GM21528 (cell line): ENCODE data around the gene DBX2.
"Not testable (repeated sequence)": the region's sequence is repeated elsewhere in the genome, so short reads cannot be mapped to it uniquely, and the experiment has no call there.

Experiments used
- ATAC-seq: cut with Tn5 transposase; IDR thresholded peaks from one replicate; pipeline ENCODE4 v1.9.1; 2021; ENCODE audit warnings: mild to moderate bottlenecking, moderate library complexity; ENCODE audit not compliant: unreplicated experiment, low FRiP score

Gene DBX2

DNA sequence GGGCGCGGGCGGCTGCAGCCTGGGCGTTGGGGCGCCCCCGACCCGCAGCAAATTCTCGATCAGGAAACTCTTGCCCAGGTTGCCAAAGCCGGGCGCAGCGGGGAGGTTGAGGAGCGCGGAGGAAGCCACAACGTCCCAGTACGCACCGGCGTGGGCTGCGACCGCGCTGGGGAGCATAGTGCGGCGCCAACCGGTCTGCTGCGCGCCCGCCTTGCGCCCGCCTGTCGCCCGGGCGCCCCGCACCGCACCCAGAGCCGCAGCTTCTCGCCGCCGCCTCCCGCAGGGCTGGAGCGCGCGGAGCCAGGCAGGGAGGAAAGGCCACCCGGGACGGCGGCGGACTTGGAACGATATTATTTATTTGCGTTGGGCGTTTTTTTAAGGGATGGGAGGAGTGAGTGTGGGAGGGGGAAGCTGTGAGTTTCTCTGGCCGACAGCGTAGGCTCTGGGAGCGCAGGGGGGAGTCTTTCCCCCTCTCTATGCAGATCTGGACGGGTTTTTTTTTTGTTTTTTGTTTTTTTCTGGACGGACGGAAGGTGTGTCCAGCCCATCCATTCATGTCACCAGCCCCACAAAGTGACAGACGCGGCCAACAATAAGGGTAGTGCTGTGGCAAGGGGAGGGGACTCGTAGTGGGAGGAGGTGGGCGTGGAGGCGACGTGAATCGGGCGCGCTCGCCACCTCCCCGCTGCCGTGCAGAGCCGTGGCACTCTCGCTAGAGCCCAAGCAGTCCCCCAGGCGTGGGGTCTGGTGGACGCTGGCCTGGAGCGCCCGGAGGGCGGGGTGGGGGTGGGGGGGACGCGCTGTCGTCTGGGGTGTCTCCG lies at the start of gene DBX2:
Gene DBX2 (minus strand): TSS at position 349 of the 821 bp plus-strand sequence. CDS start 172 bp downstream, at position 177.
- ATAC-seq: no peak

DNA sequence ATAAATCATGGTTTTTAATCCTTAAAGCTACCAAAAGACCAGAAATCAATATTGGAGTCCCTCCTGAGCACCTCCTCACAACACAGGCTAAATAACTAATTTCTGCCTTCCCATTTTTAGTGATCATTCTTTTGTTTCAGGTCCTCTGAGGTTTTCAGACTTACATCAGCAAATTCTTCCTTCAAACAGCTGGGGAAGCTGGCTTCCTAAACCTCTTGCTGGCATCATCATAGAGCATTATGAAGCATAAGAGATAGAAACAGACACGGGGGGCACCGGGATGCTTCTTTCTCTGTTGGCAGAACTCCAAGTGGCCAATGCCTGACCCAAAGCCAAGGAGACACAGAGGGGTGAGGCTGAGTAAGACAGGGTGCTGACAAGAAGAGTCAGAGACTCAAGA lies 47.9 kb upstream of the DBX2 start:
- no peak for ATAC-seq

DNA sequence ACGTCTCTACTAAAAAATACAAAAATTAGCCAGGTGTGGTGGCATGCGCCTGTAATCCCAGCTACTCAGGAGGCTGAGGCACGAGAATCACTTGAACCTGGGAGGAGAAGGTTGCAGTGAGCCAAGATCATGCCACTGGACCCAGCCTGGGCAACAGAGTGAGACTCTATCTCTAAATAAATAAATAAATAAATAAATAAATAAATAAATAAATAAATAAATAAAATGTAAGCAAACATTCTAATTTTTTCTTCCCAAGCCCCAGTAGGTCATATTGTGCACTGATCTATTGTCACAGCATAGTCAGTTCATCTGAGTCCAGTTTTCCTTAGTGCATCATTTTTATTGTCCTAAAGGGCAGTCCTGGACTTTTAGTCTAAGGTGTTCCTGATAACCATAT lies 44.5 kb upstream of the DBX2 start:
- not testable (repeated sequence) for ATAC-seq

DNA sequence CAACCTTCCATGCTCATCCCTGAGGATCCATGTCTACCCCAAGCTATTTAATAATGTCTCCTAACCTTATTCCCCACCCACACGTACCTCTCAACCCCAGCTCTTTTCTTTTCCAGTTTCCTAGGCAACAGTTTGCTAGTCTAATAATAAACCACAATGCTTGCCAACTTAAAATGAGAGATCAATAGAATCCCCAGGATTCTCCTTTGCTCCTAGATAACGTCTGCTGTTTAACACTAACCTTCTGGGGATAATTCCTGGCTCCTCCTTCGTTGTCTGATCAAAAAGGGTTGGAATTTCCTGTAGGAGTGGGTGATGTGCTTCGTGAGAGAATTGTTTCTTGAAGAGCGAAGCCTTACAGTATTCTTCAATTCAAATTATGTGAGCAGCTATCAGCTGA lies 42.2 kb upstream of the DBX2 start:
- no peak for ATAC-seq

DNA sequence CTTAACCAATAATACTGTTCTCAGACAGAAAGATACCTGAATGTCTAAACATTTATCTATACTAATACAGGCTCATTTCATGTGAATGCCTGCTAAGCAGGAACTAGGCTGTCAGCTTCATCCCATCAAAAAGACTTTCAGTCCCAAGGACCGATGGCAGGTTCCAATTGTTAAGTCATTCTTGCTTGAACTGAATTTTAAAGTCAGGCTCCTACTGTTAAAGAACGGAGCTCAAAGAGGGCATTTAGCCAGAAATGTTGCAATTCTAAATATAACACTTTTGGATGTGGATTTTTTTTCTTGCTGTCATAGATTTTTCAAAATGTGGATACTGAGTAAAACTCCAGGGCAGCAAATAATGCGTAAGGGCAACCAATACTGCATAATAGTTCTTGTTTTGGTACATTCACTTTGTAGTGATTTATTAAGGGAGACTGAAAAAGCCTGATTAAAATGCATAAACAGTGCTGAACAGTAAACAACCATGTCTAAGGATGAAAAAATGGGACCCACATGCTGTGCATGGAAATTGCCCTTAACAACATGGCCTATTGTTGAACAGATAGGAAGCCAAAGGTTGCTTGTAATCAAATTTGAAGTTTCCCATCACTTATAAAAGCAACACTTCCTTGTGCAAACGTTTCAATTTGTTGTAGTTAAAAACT lies 38.6 kb upstream of the DBX2 start:
- ATAC-seq: no peak

DNA sequence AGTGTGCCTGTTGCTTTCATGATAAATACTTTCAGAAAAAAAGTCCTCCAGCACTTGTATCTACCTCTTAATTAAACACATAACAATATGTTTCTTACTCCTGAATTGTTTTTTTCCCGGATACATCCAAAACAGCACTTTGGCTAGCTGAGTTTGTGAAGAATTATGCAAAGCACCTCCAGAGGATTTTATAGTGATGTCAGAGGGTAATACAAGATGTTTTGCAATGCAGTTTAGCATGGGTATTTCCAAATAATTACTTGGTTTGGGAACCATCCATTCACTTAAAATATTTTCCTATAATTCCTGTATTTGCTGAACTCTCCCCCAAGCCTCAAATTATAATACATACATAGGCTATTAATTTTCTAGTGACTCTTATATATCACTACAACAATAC lies 37.7 kb upstream of the DBX2 start:
- ATAC-seq: no peak

DNA sequence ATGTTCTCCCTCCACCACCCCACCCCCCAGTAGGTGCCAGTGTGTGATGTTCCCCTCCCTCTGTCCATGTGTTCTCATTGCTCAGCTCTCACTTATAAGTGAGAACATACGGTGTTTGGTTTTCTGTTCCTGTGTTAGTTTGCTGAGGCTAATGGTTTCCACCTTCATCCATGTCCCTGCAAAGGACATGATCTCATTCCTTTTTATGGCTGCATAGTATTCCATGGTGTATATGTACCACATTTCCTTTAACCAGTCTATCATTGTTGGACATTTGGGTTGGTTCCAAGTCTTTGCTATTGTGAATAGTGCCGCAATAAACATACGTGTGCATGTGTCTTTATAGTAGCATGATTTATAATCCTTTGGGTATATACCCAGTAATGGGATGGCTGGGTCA lies 33.3 kb upstream of the DBX2 start:
- ATAC-seq: not testable (repeated sequence)

DNA sequence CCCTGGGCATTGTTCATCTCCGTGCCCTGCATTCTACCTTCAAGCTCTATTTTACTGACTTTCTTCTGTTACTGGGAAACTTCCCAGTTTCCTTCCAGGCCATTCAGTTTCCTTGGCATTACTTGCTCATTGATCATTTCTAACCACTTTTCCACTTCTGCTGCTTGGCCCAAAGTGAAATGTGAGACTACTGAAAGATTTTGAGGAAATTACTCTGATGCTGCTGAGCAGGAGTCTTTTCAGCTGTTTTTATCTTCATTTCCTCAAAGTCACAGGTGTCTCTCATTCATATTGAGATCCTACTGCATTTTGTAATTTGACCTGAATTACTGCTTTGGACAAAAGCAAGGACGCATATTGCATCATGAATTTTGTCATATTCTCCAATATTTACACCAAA lies 26.4 kb upstream of the DBX2 start:
- ATAC-seq: no peak

DNA sequence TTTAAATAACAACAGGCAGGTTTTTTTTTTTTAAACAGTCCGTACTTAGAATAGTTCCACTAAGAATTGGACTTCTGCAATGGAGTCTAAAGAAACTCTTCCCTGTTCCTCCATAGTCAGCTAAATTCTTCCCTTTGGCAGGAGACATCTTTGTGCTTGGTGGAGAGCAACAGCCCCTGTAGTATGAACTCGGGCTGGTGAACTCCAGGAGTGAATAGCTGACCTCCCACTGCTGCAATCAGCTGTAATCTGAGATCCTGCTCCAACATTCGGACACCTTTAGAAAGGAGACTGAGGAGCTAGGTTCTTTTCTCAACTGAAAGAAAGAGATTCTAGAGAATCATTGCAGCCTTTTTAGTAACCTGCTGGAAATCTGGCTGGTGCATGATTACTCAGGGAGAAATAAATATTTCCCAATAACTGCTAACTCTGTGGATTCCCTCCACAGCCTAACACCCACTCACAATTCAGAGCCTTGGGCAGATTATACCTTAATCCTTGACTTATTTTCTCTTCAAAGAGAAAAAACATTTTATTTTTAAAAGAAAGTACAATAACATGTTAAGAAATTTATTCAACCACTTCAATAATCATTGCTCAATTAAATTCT lies 25.6 kb upstream of the DBX2 start:
- ATAC-seq: no peak

DNA sequence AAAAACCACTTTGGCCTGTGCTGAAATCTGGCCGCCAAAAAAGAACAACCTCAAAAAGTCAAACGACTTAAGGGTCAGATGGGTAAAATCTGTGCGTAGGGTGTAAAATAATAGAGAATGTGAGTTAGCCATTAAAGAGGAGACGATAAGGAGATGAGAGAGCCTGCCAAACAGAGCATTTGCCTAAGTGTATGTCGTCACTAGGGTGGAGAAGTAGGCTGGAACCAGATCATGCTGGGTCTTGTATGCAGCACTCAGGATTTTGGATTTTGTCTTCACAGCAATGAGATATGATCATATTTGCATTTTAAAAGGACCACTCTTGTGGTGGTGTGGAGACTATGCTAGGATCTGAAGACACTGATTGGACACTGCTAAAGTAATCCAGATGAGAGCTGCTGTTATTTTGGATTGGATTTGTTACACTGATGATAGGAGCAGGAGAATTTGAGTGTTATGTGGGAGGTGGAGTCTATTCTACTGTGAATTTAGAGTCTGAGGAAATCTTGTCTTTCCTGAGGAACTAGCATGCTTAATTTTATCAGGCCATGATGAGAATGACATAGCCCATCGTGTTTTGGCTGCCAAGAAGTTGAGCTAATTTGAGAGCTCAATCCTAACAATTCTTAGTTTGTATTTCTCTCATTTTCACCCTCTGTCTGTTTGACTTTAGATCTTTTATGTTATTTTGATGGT lies 24.8 kb upstream of the DBX2 start:
- no peak for ATAC-seq

DNA sequence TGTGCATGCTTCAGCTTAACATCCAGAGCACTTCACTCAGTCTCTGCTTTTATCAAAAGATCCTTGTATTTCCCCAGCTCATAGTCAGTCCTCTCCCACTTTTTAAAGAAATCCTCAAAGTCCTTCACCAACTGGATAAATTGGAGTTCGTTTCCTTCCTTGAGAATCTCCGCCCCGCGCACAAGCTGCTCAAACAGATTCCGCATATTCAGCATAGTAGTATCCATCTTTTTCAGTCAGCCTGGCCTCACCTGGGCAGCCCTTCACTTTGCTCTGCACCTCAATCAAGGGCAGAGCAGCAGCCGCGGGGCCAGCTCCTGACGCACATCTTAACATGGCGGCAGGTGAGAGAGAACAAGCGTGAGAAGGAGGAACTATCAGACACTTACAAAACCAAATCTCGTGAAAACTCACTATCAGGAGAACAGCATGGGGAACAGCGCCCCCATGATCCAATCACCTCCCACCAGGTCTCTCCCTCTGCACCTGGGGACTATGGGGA lies 14.3 kb upstream of the DBX2 start:
- ATAC-seq: no peak

DNA sequence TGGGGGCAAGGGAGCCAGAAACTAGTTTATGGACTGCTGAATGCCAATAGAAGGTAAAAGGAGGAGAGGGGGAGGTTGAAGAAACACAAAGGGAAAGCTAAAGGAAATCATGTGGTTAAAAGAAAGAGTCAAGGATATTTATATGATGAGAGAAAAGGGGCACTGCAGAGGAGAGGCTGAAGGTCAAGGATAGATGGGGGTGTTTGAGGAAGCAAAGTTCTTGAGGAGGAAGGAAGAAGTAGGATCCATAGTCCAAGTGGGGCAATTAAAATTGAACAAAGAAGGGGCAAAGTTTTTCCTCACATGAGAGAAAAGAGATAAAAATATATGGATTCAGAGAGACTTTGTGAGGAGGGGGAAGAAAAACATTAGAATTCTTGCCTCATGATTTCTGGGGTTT lies 10.1 kb upstream of the DBX2 start:
- ATAC-seq: no peak

DNA sequence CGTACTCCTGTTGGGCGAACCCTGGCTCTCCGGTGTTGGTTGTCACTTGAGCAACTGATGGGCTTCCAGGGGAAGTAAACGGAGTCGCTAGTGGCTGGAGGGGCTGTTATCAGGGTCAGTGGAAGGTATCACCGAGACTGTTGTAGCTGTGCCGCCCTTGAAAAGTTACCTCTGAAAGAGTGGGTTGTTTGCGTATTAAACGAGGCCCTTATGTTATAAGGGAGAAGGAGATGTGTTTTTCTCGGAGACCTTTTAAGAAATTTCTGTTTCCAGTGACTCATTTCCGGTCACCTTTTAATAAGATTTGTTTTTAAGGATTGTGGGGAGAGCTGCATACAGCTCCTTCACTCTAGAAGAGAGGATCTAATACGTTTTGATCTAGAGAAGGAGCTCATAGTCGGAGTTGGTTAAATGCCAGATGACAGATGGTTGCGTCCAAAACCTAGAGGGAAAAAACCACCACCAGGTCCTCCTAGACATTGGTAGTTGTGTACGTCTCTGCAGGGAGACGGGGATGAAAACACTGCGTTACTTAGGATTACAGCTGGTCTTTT lies 750 bp upstream of the DBX2 start:
- ATAC-seq: no peak

DNA sequence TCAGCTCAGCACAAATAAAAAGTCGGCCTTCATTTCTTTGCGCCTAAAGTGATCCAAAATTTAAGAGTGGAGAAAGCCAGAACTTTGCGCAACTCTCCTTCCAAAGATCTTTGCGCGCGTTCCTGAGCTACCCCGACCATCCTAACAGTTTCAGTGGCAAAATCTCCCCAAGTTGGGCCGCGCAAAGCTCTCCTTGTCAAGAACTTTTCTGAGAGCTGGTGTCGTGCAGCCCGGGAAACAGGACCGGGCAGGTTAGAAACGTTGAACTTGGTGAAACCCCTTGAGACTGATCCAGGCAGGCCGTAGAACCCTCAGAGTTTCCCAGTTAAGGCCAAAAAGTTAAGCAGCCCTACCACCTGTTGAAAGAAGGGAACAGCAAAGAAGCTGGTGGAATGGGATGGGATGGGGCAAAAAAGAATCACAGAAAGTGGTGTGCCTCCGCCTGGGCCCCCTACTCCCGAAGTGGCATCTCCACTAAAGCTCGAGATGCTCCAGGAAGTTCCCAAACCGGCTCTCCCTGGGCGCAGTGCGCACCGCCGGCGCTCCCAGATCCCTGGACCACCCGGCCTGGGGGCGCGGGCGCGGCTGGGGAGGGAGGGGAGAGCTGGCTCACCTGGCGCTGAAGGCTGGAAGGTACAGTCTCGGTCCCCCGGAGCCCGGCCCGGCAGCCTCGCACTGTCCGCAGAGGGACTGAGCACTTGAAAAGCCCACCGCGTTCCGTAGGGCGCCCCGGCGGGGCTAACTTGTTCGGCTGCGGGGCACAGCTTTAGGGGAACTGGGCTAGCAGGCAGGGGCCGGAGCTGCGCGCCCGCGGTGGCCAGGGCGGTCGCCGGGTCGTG lies 768 bp downstream of the DBX2 start:
- no peak for ATAC-seq

DNA sequence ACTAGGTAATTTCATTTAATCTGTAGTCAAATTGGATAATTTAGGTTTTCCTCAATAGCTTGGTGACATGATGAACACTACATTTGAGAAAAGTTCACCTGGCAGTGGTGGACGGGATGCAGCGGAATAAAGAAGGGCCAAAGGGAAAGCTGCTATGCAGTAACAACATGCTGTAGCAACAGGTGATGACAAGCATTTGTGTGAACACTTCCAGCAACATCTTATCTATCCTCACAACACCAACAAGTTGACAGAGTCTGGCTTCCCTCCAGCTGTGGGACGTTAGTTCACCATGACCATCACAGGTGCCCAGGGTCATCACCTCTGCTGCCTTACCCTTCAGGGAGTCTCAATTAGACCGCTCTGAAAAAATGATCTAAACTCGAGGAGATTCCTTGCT lies 8.3 kb downstream of the DBX2 start:
- no peak for ATAC-seq

DNA sequence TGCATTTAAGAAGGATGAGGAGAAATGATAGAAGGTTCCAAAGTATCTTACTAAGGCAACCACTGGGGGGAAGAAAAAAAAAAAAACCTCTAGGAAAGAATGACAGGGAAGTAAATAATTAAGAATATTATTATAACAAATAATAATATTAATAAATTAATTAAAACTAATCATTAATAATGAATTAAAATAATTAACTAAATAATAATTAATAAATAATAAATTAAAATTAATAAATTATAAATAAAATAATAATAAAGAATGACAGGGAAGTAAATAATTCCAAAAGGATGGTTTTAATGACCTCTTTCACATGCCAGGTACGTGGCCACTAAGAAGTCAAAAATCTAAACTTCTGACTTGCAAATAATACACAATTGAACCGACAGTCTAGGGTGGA lies 9.9 kb downstream of the DBX2 start:
- no peak for ATAC-seq

DNA sequence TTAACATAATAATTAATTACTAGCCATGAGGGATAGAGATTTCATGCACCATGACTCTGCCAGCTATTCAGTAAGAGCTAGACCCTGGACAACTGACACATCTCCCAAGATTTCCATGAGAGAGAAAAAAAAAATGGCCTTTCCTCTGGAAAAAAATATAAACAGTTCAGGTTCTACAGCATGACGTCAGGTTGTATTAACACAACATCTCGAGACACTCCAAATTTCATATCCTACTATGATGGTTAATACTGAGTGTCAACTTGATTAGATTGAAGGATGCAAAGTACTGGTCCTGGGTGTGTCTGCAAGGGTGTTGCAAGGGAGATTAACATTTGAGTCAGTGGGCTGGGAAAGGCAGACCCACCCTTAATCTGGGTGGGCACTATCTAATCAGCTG lies 11.1 kb downstream of the DBX2 start:
- no peak for ATAC-seq

DNA sequence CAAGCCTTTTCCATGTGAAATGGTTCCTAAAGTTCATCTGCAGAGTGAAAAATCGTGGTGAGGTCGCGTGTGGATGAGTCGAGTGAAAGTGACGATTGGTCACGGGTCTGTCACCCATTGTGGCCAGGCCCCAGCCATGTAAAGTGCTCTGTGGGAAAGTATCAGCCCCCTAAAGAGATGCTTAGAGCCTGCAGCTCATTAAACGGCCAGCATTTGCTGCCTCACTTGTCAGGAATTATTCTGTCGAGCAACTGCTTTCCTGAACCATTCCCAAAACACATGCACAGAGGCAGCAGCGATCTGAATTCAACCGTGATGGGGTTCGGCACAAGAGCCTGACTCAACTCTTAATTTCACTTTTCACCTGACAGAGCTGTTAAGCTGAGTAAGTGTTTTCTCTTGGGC lies 16.0 kb downstream of the DBX2 start:
- ATAC-seq: no peak

DNA sequence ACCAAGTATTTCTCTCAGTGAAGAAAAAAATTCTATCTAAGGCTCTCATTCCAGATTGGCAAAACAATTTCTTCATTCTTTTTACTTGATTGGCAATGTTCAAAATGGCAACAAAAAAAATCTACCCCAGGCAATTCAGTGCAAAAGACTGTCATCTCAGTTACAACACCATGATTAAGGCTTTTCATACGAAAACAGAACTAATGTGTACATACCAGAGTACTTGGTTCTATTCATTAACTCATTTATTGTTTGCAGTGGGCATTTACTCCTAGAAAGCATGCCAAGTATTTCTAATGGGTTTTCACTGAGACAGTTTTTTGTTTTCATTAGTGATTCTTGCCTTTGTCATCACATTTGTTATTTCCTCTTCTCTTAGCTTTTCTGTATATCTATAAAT lies 33.0 kb downstream of the DBX2 start:
- no peak for ATAC-seq

DNA sequence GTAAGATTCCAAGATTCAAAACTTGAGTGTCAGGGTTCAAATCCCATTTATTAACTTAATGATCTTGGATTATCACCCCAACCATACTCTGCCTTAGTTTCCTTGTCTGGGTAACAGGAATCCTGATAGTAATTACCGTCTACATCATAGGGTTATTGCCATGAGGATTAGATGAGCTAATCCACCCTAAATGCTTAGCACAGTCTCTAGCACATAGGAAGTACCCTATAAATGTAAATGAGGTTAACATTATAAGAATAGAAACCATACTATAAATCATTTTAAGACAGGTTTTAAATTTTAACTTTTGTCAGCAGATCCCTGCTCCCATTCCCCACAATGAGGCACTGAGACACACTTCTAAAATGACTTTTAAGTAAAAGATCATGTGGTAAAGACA lies 36.5 kb downstream of the DBX2 start:
- ATAC-seq: no peak
